ENCODE data around the gene CFAP206.

The CFAP206 gene

GRCh38 chr6:87472525-87473418, 65.0 kb downstream of the CFAP206 start, which contains the start of gene SLC35A1:
Gene SLC35A1 (plus strand): TSS chr6:87472974. CDS start chr6:87473004, 30 bp downstream.
- no peak for TF ChIP-seq GATA2 (IDR thresholded peaks at IDR 0.05; ENCODE audit: low read depth, low read length)
- no peak for TF ChIP-seq GATA3 (IDR thresholded peaks at IDR 0.05; ENCODE audit: low read depth, low read length)

DNA sequence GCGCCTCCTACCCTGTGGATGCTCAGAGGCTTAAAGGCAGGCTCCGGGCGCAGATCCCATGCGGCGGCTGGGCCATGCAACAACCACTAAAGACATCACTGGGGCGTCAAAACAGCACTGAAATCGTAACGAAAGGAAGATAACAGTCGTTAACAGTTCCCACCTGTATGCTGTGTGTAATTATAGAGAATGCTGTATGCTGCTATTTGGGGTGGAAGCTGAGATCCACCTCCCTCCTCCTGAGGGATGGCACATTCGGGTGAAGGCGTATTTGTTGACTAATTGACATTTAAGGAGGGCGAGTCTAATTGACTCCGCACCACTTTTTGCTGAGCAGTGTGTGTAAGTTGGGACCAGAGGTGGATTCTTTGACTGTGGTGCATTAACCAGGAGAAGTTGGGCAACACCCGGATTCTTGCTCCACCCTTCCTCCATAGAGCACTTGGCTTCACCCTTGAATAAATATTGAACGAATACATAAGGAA, 65.7 kb downstream of the CFAP206 start:
- TF ChIP-seq GATA3 (IDR thresholded peaks at IDR 0.05; ENCODE audit: low read depth, low read length) (no peak), GATA2 (IDR thresholded peaks at IDR 0.05; ENCODE audit: low read depth, low read length) (no peak)

DNA sequence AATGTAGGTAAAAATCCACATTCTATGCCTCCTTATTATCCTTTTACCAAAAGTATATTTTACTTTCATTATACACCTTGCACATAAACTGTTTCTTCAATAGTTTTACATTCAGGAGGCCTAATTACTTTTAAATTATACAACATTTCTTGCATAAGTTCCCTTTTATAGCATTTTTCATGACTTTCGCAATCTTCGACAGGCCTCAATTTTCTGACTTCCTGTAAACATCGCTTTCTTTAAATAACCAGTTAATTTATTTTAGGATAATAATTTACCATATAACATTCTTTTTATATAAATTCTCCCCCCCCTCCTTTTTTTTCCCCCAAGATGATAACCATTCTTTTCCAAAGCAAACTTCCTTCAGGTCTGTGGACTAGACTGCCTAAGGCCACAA, 74.2 kb downstream of the CFAP206 start:
- no peak for TF ChIP-seq GATA3 (IDR thresholded peaks at IDR 0.05; ENCODE audit: low read depth, low read length)
- no peak for TF ChIP-seq GATA2 (IDR thresholded peaks at IDR 0.05; ENCODE audit: low read depth, low read length)

DNA sequence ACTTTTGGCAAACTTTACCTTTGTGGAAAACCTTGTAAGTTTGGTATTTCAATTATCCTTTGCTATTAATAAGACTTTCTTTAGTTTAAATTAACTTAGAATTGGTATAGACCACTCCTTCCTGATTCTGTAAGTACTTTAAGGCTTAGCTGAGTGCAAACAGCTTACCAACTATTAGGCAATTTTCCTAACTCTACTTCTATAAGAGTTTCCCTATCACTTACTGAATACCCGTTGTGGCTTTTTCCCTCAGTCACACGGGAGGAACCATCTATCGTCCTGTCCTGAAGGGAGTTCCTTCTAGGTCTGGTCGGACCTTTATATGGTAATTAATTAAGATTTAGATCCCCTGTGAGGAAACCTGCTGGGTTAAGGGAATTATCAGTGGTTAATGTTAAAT, 74.6 kb downstream of the CFAP206 start:
- TF ChIP-seq GATA3 (IDR thresholded peaks at IDR 0.05; ENCODE audit: low read depth, low read length) (no peak), GATA2 (IDR thresholded peaks at IDR 0.05; ENCODE audit: low read depth, low read length) (no peak)

DNA sequence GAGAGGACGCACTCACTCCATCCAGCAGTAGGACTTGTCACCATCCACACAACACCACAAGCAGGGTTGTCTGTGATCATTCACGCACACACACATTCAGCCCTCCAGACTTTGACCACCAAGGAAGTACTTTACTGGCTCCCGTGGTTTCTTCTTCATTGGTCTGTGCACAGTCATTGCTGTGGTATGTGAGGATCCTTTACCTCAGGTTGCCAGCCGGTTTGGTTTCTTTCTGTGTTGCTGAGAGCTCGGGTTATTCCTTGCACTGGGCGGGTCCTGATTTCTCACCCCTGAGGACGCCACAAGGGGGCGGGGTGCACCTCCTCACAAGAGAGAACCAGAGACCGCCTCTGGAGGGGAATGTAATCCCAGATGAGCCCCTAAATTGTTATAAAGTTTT, 76.2 kb downstream of the CFAP206 start:
- TF ChIP-seq GATA3 (IDR thresholded peaks at IDR 0.05; ENCODE audit: low read depth, low read length), result no peak
- TF ChIP-seq GATA2 (IDR thresholded peaks at IDR 0.05; ENCODE audit: low read depth, low read length), result no peak

DNA sequence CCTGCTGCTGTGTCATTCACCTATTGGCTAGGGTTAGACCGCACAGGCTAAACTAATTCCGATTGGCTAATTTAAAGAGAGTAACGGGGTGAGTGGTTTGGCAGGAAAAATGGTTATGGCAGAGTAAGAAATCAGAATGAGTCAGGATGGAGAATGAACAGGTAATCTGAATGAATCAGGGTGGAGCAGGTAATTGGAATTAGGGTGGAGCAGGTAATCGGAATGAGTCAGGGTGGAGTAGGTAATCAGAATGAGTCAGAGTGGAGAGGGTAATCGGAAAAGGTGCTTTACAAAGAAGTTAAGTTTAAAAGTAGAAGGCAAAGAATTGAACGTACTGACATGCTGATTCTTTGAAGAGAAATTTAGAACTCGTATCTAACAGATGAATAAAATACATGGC, 76.7 kb downstream of the CFAP206 start:
- TF ChIP-seq GATA2 (IDR thresholded peaks at IDR 0.05; ENCODE audit: low read depth, low read length), result no peak
- TF ChIP-seq GATA3 (IDR thresholded peaks at IDR 0.05; ENCODE audit: low read depth, low read length), result no peak

- no peak for TF ChIP-seq GATA2 (IDR thresholded peaks at IDR 0.05; ENCODE audit: low read depth, low read length)
- no peak for TF ChIP-seq GATA3 (IDR thresholded peaks at IDR 0.05; ENCODE audit: low read depth, low read length)
Measured at GRCh38 chr6:87487555-87487954, 79.8 kb downstream of the CFAP206 start.

DNA sequence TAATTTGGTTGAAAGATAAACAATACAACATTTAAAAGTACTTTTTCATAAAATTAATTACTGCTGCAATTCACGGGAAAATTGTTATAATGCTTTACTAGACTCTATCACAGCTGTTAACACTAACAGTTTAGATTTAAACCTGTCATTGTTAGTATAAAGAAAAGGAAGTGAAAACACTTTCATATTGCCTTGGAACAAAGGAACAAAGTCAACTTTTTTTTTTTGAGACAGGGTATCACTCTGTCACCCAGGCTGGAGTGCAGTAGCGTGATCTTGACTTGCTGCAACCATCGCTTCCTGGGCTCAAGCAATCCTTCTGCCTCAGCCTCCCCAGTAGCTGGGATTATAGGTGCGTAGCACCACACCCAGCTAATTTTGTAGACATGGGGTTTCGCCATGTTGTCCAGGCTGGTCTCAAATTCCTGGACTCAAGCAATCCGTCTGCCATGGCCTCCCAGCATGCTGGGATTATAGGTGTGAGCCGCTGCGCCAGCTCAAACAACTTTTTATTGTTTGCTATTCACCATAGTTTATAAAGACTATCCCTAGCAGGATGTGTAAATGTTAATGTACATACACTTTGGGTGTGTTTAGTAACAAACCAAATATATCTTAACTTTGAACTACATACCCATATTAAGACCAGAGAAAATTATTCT, 87.1 kb downstream of the CFAP206 start:
- TF ChIP-seq GATA2 (IDR thresholded peaks at IDR 0.05; ENCODE audit: low read depth, low read length), result no peak
- no peak for TF ChIP-seq GATA3 (IDR thresholded peaks at IDR 0.05; ENCODE audit: low read depth, low read length)

- TF ChIP-seq GATA2 (IDR thresholded peaks at IDR 0.05; ENCODE audit: low read depth, low read length) (no peak), GATA3 (IDR thresholded peaks at IDR 0.05; ENCODE audit: low read depth, low read length) (no peak)
Measured at GRCh38 chr6:87498048-87498447, 90.3 kb downstream of the CFAP206 start.

GRCh38 chr6:87501809-87502572, 94.2 kb downstream of the CFAP206 start:
- no peak for TF ChIP-seq GATA2 (IDR thresholded peaks at IDR 0.05; ENCODE audit: low read depth, low read length)
- TF ChIP-seq GATA3 (IDR thresholded peaks at IDR 0.05; ENCODE audit: low read depth, low read length), result no peak

DNA sequence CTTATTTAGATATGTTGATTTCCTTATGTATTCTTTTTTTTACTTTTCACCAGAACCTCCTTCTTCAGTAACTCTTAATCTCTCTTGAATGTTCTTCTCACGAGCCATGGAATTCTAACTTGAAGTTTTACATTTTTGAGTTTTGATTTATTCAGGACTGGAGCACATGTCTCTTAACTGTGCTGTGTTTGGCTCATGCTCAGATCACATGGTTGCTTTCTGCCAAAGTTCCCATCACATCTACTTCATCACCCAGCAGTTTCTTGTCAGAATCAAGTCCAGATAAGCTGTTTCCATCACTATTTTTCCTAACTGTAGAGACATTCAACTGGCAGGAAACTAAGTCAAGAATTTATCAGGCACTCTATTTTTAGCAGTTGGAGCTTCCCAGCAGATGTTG, 96.7 kb downstream of the CFAP206 start:
- TF ChIP-seq GATA2 (IDR thresholded peaks at IDR 0.05; ENCODE audit: low read depth, low read length), result no peak
- no peak for TF ChIP-seq GATA3 (IDR thresholded peaks at IDR 0.05; ENCODE audit: low read depth, low read length)
